VCaP (cell line): Measurements from ENCODE around the gene COG2.

Experiments used
- H3K27ac ChIP-seq: fragments of 450-650 bp; 2 replicates; pipeline ENCODE4 v1.5.1; 2017
- TF ChIP-seq, protein P1 (sequence below): fragments of 450-650 bp; conservative IDR thresholded peaks from 2 replicates; pipeline ENCODE4 v1.5.1; 2017; ENCODE audit warnings: mild to moderate bottlenecking, moderate library complexity

The COG2 gene

DNA sequence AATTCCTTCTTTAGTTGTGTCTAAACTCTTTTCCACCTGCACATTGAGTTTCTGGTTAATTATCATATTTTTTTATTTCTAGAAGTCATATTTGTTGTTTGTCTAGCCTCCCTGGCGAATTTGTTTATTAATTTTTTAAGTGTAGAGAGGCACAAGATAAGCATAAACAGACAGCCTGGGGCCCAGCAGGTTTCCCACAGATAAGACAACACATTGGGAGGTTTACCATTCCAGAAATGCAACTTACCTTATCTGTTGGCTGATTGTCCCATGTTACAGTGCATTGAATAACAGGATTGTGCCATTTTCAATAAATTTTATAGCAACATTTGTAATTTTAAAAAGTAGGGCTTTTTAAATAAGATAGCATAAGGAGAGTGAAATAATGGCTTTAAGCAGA lies 34.9 kb downstream of the COG2 start:
- H3K27ac ChIP-seq = no peak overlapping the region
- TF ChIP-seq, protein P1, sequence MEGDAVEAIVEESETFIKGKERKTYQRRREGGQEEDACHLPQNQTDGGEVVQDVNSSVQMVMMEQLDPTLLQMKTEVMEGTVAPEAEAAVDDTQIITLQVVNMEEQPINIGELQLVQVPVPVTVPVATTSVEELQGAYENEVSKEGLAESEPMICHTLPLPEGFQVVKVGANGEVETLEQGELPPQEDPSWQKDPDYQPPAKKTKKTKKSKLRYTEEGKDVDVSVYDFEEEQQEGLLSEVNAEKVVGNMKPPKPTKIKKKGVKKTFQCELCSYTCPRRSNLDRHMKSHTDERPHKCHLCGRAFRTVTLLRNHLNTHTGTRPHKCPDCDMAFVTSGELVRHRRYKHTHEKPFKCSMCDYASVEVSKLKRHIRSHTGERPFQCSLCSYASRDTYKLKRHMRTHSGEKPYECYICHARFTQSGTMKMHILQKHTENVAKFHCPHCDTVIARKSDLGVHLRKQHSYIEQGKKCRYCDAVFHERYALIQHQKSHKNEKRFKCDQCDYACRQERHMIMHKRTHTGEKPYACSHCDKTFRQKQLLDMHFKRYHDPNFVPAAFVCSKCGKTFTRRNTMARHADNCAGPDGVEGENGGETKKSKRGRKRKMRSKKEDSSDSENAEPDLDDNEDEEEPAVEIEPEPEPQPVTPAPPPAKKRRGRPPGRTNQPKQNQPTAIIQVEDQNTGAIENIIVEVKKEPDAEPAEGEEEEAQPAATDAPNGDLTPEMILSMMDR = no peak

DNA sequence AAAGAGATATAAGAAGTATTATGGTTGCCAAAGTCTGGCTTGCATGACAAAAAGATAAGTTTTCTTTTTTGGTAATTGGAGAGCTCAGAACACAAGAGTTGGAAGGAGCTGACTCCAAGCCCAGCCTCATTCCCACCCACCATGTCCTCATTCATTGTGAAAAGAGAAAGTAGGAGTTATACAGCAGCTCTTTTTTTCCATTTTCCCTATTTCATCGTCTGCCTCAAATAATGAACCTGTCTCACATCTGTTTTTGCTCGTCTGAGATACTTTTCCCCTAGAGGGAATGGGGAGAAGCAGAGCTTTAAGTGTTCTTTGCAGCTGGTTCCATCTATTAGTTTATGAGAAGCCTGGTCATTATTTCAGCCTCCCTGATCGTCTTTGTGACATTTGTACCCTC lies 36.9 kb downstream of the COG2 start:
- H3K27ac ChIP-seq = no peak overlapping the region
- TF ChIP-seq, protein P1 = no peak

DNA sequence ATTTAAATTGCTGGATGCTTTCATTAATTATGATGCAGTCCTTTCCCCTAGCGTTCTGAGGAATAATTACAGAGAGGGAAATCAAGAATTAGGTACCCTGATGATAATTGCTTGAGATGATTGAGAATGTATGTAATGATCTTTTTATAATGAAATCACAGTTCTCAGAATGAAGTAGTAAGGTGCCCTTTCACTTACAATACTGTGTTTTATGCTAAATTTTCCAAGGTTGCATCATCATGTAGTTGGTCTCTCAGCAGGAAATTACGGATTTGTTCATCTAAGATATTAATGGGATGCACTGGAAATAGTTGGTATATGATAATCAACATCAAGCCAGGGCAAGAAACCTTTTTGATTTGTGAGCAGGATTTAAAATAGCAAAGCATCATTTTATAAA lies 37.5 kb downstream of the COG2 start:
- H3K27ac ChIP-seq = peak overlapping the region; percentile 52
- TF ChIP-seq, protein P1 = no peak

DNA sequence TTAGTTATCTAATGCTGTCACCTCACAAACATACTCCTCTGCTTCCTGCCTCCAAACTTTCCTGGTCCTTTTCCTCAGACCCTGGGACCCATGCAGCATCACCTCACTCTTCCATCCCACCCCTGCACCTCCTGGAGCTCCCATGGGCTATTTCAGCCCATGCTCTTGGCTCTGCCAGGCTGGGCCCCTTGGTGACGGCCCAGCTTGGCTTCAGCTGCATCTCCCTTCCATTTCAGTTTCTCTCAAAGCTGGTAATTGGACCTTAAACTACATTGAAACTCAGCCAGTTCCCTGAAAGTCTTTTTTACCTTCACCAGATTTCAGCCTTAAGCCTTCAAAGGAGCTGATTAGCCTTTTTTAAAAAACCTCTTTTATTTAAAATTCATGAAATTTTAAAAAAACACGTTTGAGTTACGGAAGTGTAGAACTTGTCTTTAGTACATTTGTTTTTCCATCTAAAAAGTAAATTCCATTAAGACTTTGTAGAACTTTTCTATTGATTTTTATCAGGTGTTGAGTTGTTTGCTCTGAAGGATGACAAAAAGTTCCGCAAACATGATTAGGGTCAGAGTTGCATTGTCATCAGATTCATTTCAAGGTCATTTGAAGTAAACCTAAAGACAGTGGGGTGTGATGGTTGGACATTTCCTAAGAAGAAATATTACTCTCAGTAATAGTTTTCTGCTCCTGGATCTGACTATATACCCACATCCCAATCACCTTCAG lies 38.2 kb downstream of the COG2 start:
- H3K27ac ChIP-seq = peak overlapping the region; percentile 52
- TF ChIP-seq, protein P1 = no peak

DNA sequence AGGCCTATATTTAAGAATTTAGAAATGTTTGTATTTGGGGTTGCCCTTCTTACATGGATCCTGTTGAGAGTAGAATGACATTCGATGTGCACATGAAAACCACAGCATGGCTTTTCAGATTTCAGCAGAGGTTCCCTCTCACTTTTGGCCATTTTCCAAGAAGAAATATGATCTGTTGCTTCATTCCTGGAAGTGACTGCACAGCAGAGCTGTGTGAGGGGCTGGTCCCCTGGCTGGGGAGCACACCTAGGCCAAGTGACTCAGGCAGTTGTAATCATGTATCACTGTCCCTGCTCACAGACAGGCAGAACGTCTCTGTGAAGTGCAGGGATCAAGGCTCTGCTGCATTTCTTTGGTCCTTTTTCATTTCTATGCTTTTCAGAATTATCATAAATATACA lies 39.3 kb downstream of the COG2 start:
- TF ChIP-seq, protein P1 = no peak
- H3K27ac ChIP-seq = peak overlapping the region; percentile 52

DNA sequence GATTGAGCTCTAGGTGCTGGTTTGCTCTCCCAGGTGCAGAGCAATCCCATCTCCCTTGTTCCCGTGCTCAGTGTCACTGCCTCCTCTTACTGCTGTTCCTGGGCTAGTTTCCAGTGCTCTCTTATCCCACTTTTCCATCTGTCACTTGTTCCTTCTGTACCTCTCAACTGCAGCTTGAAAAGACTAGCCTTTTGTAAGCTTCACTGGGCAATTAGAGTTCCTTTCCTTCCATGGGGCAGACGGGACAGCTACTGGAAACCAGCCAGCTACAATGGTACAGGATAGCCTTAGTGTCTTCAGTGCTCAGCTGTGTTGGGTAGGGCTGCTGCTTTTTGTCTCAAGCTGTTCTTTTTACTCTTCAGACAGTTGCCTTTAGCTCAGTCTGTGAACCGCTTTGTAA lies 40.0 kb downstream of the COG2 start:
- TF ChIP-seq, protein P1 = no peak
- H3K27ac ChIP-seq = peak overlapping the region; percentile 52

DNA sequence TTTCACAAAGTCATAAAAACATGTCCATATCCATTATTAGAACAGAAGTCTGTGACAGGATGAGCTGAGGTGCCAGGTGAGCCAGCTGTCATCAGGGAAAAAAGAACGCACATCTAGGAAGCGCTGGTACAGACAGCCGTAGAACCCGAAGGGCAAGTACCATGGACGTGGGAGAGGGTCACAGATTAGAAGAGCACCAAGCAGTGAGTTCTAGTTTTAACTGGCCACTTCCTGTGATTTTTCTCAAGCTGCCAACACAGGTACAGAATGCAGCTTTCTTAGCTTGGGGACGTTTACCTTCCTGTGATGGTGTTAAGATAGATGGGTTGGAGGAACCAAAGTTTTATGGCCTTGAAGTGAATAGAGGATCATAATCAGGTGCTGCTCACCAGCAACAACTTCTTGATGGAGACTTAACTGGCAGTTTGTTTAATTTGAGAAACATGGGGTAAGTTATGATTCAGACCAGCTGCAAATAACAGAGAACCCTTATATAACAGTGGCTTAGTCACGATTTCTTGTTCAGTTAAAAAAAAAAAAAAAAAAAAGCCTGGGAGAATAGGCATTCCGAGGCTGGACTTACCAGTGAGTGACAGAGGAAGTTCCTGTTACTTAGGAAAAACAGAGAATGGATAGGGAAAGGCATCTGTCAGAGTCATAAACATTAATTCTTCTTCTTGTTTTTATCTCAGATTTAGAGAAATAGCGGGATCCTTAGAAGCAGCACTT lies 40.8 kb downstream of the COG2 start:
- TF ChIP-seq, protein P1 = no peak

More for the DNA sequence above, 40.8 kb downstream of the COG2 start:
- H3K27ac ChIP-seq = peak overlapping the region; percentile 52
